ENCODE measurements around the gene COPZ1. TPM values are rescaled to one million over a fixed set of nuclear protein-coding genes. Genes with fewer than 3 reads are reported as not detected.
A peak's percentile ranks its signal among the peaks of the same experiment; 100 is the strongest.

COPZ1 gene
- total RNA-seq, 4 donors from 2014 or later, result 181 to 284 (median 236) TPM

MicroRNA genes within 50 kb of the gene (microRNA counts, 767-probe panel; counts per million panel counts)
- microRNA hsa-miR-148b-3p, result 3,766 to 6,886 counts per million in 2 donors

Small RNA genes lying within 50 kb of the gene (microRNA-seq; reads per million reads assigned to microRNA genes)
- gene MIR148B, result 257 reads per million, percentile 63 among the genes with 10 or more reads in this experiment

Small RNA genes lying within 50 kb of the gene (small RNA-seq; reads per million reads assigned to genes)
- gene MIR148B, result 10.5 reads per million, percentile 92 among the genes with 10 or more reads in this experiment
- not detected for gene RN7SL744P
- gene RNU6-950P, result not detected

Other genes with a start within 250 kb of the COPZ1 start
- 10 to 100 TPM; 33.6 to 44.2 (median 39.7) TPM for gene SMUG1, start 136.1 kb upstream of the COPZ1 start, total RNA-seq
- 10 to 100 TPM; 56.2 to 97.4 (median 87.1) TPM for gene CBX5, start 45.0 kb upstream of the COPZ1 start, total RNA-seq
- gene HNRNPA1, start 44.4 kb upstream of the COPZ1 start, total RNA-seq, result 100 to 1,000 TPM; 298 to 519 (median 435) TPM
- 1 to 10 TPM in 1 of 4 donors, under 1 TPM in 3; 0.56 to 1.7 (median 0.61) TPM for gene NFE2, start 24.1 kb upstream of the COPZ1 start, total RNA-seq
- under 1 TPM in 2 of 4 donors, not detected in 2; 0.39 to 0.40 TPM for gene GPR84, start 39.4 kb downstream of the COPZ1 start, total RNA-seq
- 10 to 100 TPM; 24.2 to 38.9 (median 29.3) TPM for gene ZNF385A, start 59.6 kb downstream of the COPZ1 start, total RNA-seq
- 10 to 100 TPM; 40.3 to 64.5 (median 51.6) TPM for gene ITGA5, start 94.1 kb downstream of the COPZ1 start, total RNA-seq
- 1 to 10 TPM in 1 of 4 donors, not detected in 3; 1.3 TPM for gene GTSF1, start 148.5 kb downstream of the COPZ1 start, total RNA-seq
- gene NCKAP1L, start 172.6 kb downstream of the COPZ1 start, total RNA-seq, result 10 to 100 TPM in 1 of 4 donors, 1 to 10 TPM in 3; 2.1 to 14.6 (median 7.9) TPM
- 1 to 10 TPM; 4.1 to 7.5 (median 5.0) TPM for gene PDE1B, start 224.5 kb downstream of the COPZ1 start, total RNA-seq

Data from thyroid gland (tissue), 4 donors.